H9 (cell line): ENCODE data around the gene CAMK2G. TPM values are rescaled to one million over a fixed set of nuclear protein-coding genes. Genes with fewer than 3 reads are reported as not detected.

Source experiments
- DNase-seq: peaks from one replicate; pipeline ENCODE4 v3.0.0-alpha.2; 2017
- H2AFZ ChIP-seq: one replicate; pipeline ENCODE4 v1.6.1; 2013; ENCODE audit warnings: mild to moderate bottlenecking, low read length, control low read depth, moderate library complexity
- H2AK5ac ChIP-seq: 2 replicates; pipeline ENCODE4 v1.6.1; 2013; ENCODE audit warnings: low read length, control low read depth, mixed read lengths; ENCODE audit not compliant: insufficient read length
- H2BK120ac ChIP-seq: one replicate; pipeline ENCODE4 v1.6.1; 2013; ENCODE audit warnings: low read depth, mild to moderate bottlenecking, low read length, control low read depth, inconsistent platforms; ENCODE audit not compliant: poor library complexity, severe bottlenecking
- H2BK12ac ChIP-seq: 2 replicates; pipeline ENCODE4 v1.6.1; 2013; ENCODE audit warnings: low read length, control low read depth, mixed read lengths, low read depth; ENCODE audit not compliant: insufficient read length
- H2BK15ac ChIP-seq: 2 replicates; pipeline ENCODE4 v1.6.1; 2013; ENCODE audit warnings: low read depth, low read length, control low read depth
- H2BK20ac ChIP-seq: one replicate; pipeline ENCODE4 v1.6.1; 2013; ENCODE audit warnings: low read depth, mild to moderate bottlenecking, low read length, control low read depth, inconsistent platforms; ENCODE audit not compliant: poor library complexity, severe bottlenecking
- H2BK5ac ChIP-seq: 2 replicates; pipeline ENCODE4 v1.6.1; 2013; ENCODE audit warnings: low read length, control low read depth, mixed read lengths; ENCODE audit not compliant: insufficient read length
- H3K14ac ChIP-seq: 2 replicates; pipeline ENCODE4 v1.6.1; 2013; ENCODE audit warnings: low read length, control low read depth; ENCODE audit not compliant: insufficient read depth
- H3K18ac ChIP-seq: 2 replicates; pipeline ENCODE4 v1.6.1; 2013; ENCODE audit warnings: low read depth, mild to moderate bottlenecking, mixed read lengths, low read length, control low read depth; ENCODE audit not compliant: insufficient read length
- H3K23ac ChIP-seq: 2 replicates; pipeline ENCODE4 v1.6.1; 2013; ENCODE audit warnings: low read length, control low read depth, mixed read lengths, low read depth; ENCODE audit not compliant: insufficient read length
- H3K23me2 ChIP-seq: 2 replicates; pipeline ENCODE4 v1.6.1; 2013; ENCODE audit warnings: low read depth, mild to moderate bottlenecking, mixed read lengths, low read length, control low read depth; ENCODE audit not compliant: insufficient read length, poor library complexity, severe bottlenecking
- H3K27ac ChIP-seq: 2 replicates; pipeline ENCODE4 v1.5.1; 2013; ENCODE audit warnings: low read length, control low read depth, mixed read lengths, low read depth; ENCODE audit not compliant: insufficient read length
- H3K27me3 ChIP-seq: 2 replicates; pipeline ENCODE4 v1.6.1; 2013; ENCODE audit warnings: low read length, control low read depth, inconsistent platforms; ENCODE audit not compliant: insufficient read depth
- H3K4ac ChIP-seq: 2 replicates; pipeline ENCODE4 v1.6.1; 2013; ENCODE audit warnings: low read depth, mild to moderate bottlenecking, control low read depth, inconsistent platforms, low read length, moderate library complexity
- H3K4me1 ChIP-seq: 2 replicates; pipeline ENCODE4 v1.6.1; 2013; ENCODE audit warnings: low read length, control low read depth, inconsistent platforms; ENCODE audit not compliant: insufficient read depth
- H3K4me2 ChIP-seq: 2 replicates; pipeline ENCODE4 v1.6.1; 2013; ENCODE audit warnings: low read length, control low read depth, mixed read lengths; ENCODE audit not compliant: insufficient read length, insufficient read depth
- H3K56ac ChIP-seq: 2 replicates; pipeline ENCODE4 v1.6.1; 2013; ENCODE audit warnings: low read depth, mild to moderate bottlenecking, mixed read lengths, low read length, control low read depth; ENCODE audit not compliant: insufficient read length
- H3K79me1 ChIP-seq: 2 replicates; pipeline ENCODE4 v1.6.1; 2013; ENCODE audit warnings: low read depth, mild to moderate bottlenecking, moderate library complexity, low read length, control low read depth, inconsistent platforms; ENCODE audit not compliant: insufficient read depth, poor library complexity, severe bottlenecking
- H3K79me2 ChIP-seq: 2 replicates; pipeline ENCODE4 v1.6.1; 2013; ENCODE audit warnings: low read length, control low read depth, inconsistent platforms; ENCODE audit not compliant: insufficient read depth
- H3K9ac ChIP-seq: 2 replicates; pipeline ENCODE4 v1.6.1; 2013; ENCODE audit warnings: low read length, control low read depth, mixed read lengths; ENCODE audit not compliant: insufficient read length; ENCODE audit errors: extremely low read depth
- H3K9me3 ChIP-seq: one replicate; pipeline ENCODE4 v1.6.1; 2013; ENCODE audit warnings: low read depth, low read length, inconsistent platforms; ENCODE audit not compliant: control insufficient read depth
- H3T11ph ChIP-seq: one replicate; pipeline ENCODE4 v1.6.1; 2013; ENCODE audit warnings: mild to moderate bottlenecking, low read length, control low read depth, inconsistent platforms
- H4K20me1 ChIP-seq: one replicate; pipeline ENCODE4 v1.6.1; 2013; ENCODE audit not compliant: control insufficient read depth, insufficient read length, insufficient read depth
- H4K5ac ChIP-seq: 2 replicates; pipeline ENCODE4 v1.6.1; 2013; ENCODE audit warnings: low read depth, mild to moderate bottlenecking, mixed read lengths, low read length, control low read depth; ENCODE audit not compliant: insufficient read length
- H4K8ac ChIP-seq: replicated peaks from 2 replicates; pipeline ENCODE4 v1.6.1; 2013; ENCODE audit warnings: low read length, control low read depth, mixed read lengths, low read depth; ENCODE audit not compliant: insufficient read length
- H4K91ac ChIP-seq: 2 replicates; pipeline ENCODE4 v1.6.1; 2013; ENCODE audit warnings: low read depth, mild to moderate bottlenecking, moderate library complexity, mixed read lengths, low read length, control low read depth; ENCODE audit not compliant: insufficient read length
- H3K27ac Mint-ChIP-seq, 3 experiments: 2 replicates in 2 of 3; 3 replicates in 1 of 3; pipeline ENCODE4 v1.8.0; 2020 to 2021; ENCODE audit warnings: mixed read lengths in 3 of 3, mild to moderate bottlenecking in 1 of 3, moderate library complexity in 1 of 3
- H3K27me3 Mint-ChIP-seq: 2 replicates; pipeline ENCODE4 v1.8.0; 2021; ENCODE audit warnings: low read depth, mild to moderate bottlenecking, moderate library complexity, mixed read lengths
- H3K36me3 Mint-ChIP-seq, 3 experiments: 2 replicates in 2 of 3; 3 replicates in 1 of 3; pipeline ENCODE4 v1.8.0; 2020 to 2021; ENCODE audit warnings: low read depth in 3 of 3, mixed read lengths in 3 of 3; ENCODE audit not compliant: insufficient read depth in 1 of 3
- H3K4me1 Mint-ChIP-seq, 2 experiments: 2 replicates each; pipeline ENCODE4 v1.8.0; 2020; ENCODE audit warnings: mixed read lengths in 2 of 2
- H3K4me3 Mint-ChIP-seq, 2 experiments: 2 replicates in 1 of 2; 3 replicates in 1 of 2; pipeline ENCODE4 v1.8.0; 2020 to 2021; ENCODE audit warnings: mild to moderate bottlenecking in 2 of 2, mixed read lengths in 2 of 2, moderate library complexity in 1 of 2
- H3K9me3 Mint-ChIP-seq, 2 experiments: 2 replicates in 1 of 2; 3 replicates in 1 of 2; pipeline ENCODE4 v1.8.0; 2020; ENCODE audit warnings: mild to moderate bottlenecking in 2 of 2, mixed read lengths in 2 of 2, moderate library complexity in 1 of 2
- CTCF ChIP-seq: fragments of 200-600 bp; sonication (generic); conservative IDR thresholded peaks from 3 replicates; pipeline ENCODE4 v1.8.0; 2021; ENCODE audit warnings: antibody characterized with exemption, mild to moderate bottlenecking
- WGBS: extraction: QIAGEN DNeasy Blood & Tissue Kit; methylation state at CpG from one replicate; pipeline ENCODE4 v1.1.7; 2013; ENCODE audit warnings: missing lambda C conversion rate, low lambda C conversion rate, mixed read lengths; ENCODE audit not compliant: insufficient read length; ENCODE audit errors: extremely low coverage; 5-methylcytosine and 5-hydroxymethylcytosine counted together
- total RNA-seq: library from RNA; stranded (reverse); gene quantifications from 2 replicates; pipeline ENCODE4 v1.2.1, GENCODE V29; 2021

The CAMK2G gene
- total RNA-seq, 1 experiment from 2014 or later: 31.8 TPM

GRCh38 chr10:73771722-73772280, 102.6 kb downstream of the CAMK2G start:
- Histone ChIP-seq H3K79me1 (no peaks in the 10 kb centered on the region), H3K14ac (0 out of 2 replicates have a peak overlapping the region, but pooled peaks have one; percentile 25), H4K8ac (no peak overlapping the region), H2AFZ (no peak overlapping the region), H3K23me2 (peaks cover 3% of the 10 kb centered on the region), H3K4me1 (peaks cover 5% of the 10 kb centered on the region; the same call in 1 of the 2 replicates), H2BK12ac (no peak overlapping the region), H3K9me3 (no peaks in the 10 kb centered on the region), H3K27me3 (no peaks in the 10 kb centered on the region), H3K18ac (no peak overlapping the region), H3K27ac (no peak overlapping the region), H3K79me2 (no peaks in the 10 kb centered on the region; the same call in 1 of the 2 replicates), H2AK5ac (no peak overlapping the region), H3T11ph (no peak overlapping the region), H2BK5ac (no peak overlapping the region), H3K4ac (no peak overlapping the region), H3K9ac (peak overlapping the region; percentile 43), H3K4me2 (peak overlapping the region; percentile 79), H2BK20ac (no peak overlapping the region), H2BK120ac (no peak overlapping the region), H4K5ac (no peak overlapping the region), H3K23ac (no peak overlapping the region), H4K91ac (no peak overlapping the region), H2BK15ac (no peak overlapping the region), H4K20me1 (no peaks in the 10 kb centered on the region), H3K56ac (no peak overlapping the region)
- no CpG with 5 or more reads among the region's 17 CpGs for WGBS
- peak overlapping the region; percentile 86 to 92 for H3K4me3 Mint-ChIP-seq
- DNase-seq: peak; percentile 62
- H3K9me3 Mint-ChIP-seq: no peaks in the 10 kb centered on the region
- peaks cover 15 to 63% (median 45%) of the 10 kb centered on the region in 3 experiments for H3K36me3 Mint-ChIP-seq
- no peaks in the 10 kb centered on the region for H3K27me3 Mint-ChIP-seq
- peaks cover 28 to 35% of the 10 kb centered on the region in 2 experiments for H3K4me1 Mint-ChIP-seq
- H3K27ac Mint-ChIP-seq: peak overlapping the region; percentile 39 to 92 (median 45); a peak in 6 of 7 replicates
- TF ChIP-seq CTCF: no peak
